DOHH2 (cell line): ENCODE results near the gene TMEM141.
"Not testable (repeated sequence)": the region's sequence is repeated elsewhere in the genome, so short reads cannot be mapped to it uniquely, and the experiment has no call there.

Source experiments
- H3F3A ChIP-seq: fragments of 200-600 bp; sonication (generic), shearing (Covaris generic); 2 replicates; pipeline ENCODE4 v1.6.0; 2016; ENCODE audit warnings: antibody characterized with exemption, mild to moderate bottlenecking; ENCODE audit not compliant: control insufficient read depth, insufficient read depth
- H3K27ac ChIP-seq: fragments of 200-600 bp; sonication (generic); 2 replicates; pipeline ENCODE4 v1.5.1; 2014; ENCODE audit warnings: low read depth, mild to moderate bottlenecking, low read length, moderate library complexity
- H3K27me3 ChIP-seq: fragments of 200-600 bp; sonication (generic); 2 replicates; pipeline ENCODE4 v1.6.1; 2014; ENCODE audit warnings: mild to moderate bottlenecking, low read length, mixed read lengths; ENCODE audit not compliant: control insufficient read depth
- H3K36me3 ChIP-seq: fragments of 200-600 bp; sonication (generic); 2 replicates; pipeline ENCODE4 v1.6.1; 2014; ENCODE audit warnings: mild to moderate bottlenecking, low read length, moderate library complexity, mixed read lengths; ENCODE audit not compliant: control insufficient read depth
- H3K4me1 ChIP-seq: fragments of 200-600 bp; sonication (generic); 2 replicates; pipeline ENCODE4 v1.6.1; 2014; ENCODE audit warnings: mild to moderate bottlenecking, low read length, mixed read lengths; ENCODE audit not compliant: control insufficient read depth
- H3K4me2 ChIP-seq: fragments of 200-600 bp; sonication (generic); 2 replicates; pipeline ENCODE4 v1.6.0; 2014; ENCODE audit warnings: mild to moderate bottlenecking, low read length, moderate library complexity
- H3K4me3 ChIP-seq: fragments of 200-600 bp; sonication (generic); 2 replicates; pipeline ENCODE4 v1.5.1; 2014; ENCODE audit warnings: mild to moderate bottlenecking, low read length, mixed read lengths
- H3K79me2 ChIP-seq: fragments of 200-600 bp; sonication (generic); 2 replicates; pipeline ENCODE4 v1.6.1; 2014; ENCODE audit warnings: mild to moderate bottlenecking, low read length, mixed read lengths; ENCODE audit not compliant: control insufficient read depth
- H3K9me2 ChIP-seq: fragments of 200-600 bp; sonication (generic); replicated peaks from 2 replicates; pipeline ENCODE4 v1.6.1; 2014; ENCODE audit warnings: mild to moderate bottlenecking, low read length, mixed read lengths; ENCODE audit not compliant: control insufficient read depth
- H3K9me3 ChIP-seq: fragments of 200-600 bp; sonication (generic); 2 replicates; pipeline ENCODE4 v1.6.1; 2014; ENCODE audit warnings: antibody characterized with exemption, low read length, mixed read lengths; ENCODE audit not compliant: control insufficient read depth, insufficient read depth
- H4K20me1 ChIP-seq: fragments of 200-600 bp; sonication (generic); 2 replicates; pipeline ENCODE4 v1.6.0; 2014; ENCODE audit warnings: low read depth, mild to moderate bottlenecking, antibody characterized with exemption, low read length, moderate library complexity; ENCODE audit not compliant: control insufficient read depth, insufficient read depth
- CTCF ChIP-seq: fragments of 200-600 bp; sonication (generic); IDR thresholded peaks from one replicate; pipeline ENCODE4 v1.5.1; 2014; ENCODE audit warnings: antibody characterized with exemption, mild to moderate bottlenecking, low read depth, low read length; ENCODE audit not compliant: poor library complexity, severe bottlenecking
- EZH2phosphoT487 ChIP-seq: fragments of 200-600 bp; sonication (generic); IDR thresholded peaks from 2 replicates; pipeline ENCODE4 v1.6.1; 2017; ENCODE audit warnings: borderline replicate concordance, mild to moderate bottlenecking, antibody characterized with exemption, low read length, moderate library complexity, mixed read lengths

Gene TMEM141

GRCh38 chr9:136835162-136835931 lies 44.2 kb downstream of the TMEM141 start:
- Histone ChIP-seq H3K4me1 (no peaks in the 10 kb centered on the region), H3K9me2 (no peaks in the 10 kb centered on the region), H3K4me3 (no peak overlapping the region), H3F3A (no peaks in the 10 kb centered on the region), H3K79me2 (no peaks in the 10 kb centered on the region), H3K27me3 (no peaks in the 10 kb centered on the region), H4K20me1 (no peaks in the 10 kb centered on the region), H3K4me2 (no peak overlapping the region), H3K9me3 (no peaks in the 10 kb centered on the region), H3K36me3 (peaks cover 45% of the 10 kb centered on the region), H3K27ac (no peak overlapping the region)
- TF ChIP-seq CTCF (no peak), EZH2phosphoT487 (no peak)

- Histone ChIP-seq H3K36me3 (peaks cover 40% of the 10 kb centered on the region), H3K4me2 (no peak overlapping the region), H3K27me3 (no peaks in the 10 kb centered on the region), H3F3A (no peaks in the 10 kb centered on the region), H3K9me3 (no peaks in the 10 kb centered on the region), H3K4me3 (no peak overlapping the region), H3K4me1 (no peaks in the 10 kb centered on the region; the same call in 1 of the 2 replicates), H3K9me2 (no peaks in the 10 kb centered on the region), H3K79me2 (no peaks in the 10 kb centered on the region), H4K20me1 (no peaks in the 10 kb centered on the region), H3K27ac (no peak overlapping the region)
- TF ChIP-seq CTCF, result no peak
- no peak for TF ChIP-seq EZH2phosphoT487
These were observed 45.1 kb downstream of the TMEM141 start for GRCh38 chr9:136835932-136836904.

GRCh38 chr9:136837146-136837855 lies 46.2 kb downstream of the TMEM141 start:
- TF ChIP-seq CTCF (no peak), EZH2phosphoT487 (no peak)
- Histone ChIP-seq H3K4me3 (no peak overlapping the region), H4K20me1 (peaks cover 5% of the 10 kb centered on the region; the same call in 1 of the 2 replicates), H3K27ac (no peak overlapping the region), H3K4me1 (peaks cover 9% of the 10 kb centered on the region), H3K79me2 (no peaks in the 10 kb centered on the region), H3K9me3 (no peaks in the 10 kb centered on the region), H3K36me3 (peaks cover 29% of the 10 kb centered on the region), H3K4me2 (no peak overlapping the region), H3F3A (no peaks in the 10 kb centered on the region; the same call in 1 of the 2 replicates), H3K9me2 (no peaks in the 10 kb centered on the region), H3K27me3 (no peaks in the 10 kb centered on the region)

DNA sequence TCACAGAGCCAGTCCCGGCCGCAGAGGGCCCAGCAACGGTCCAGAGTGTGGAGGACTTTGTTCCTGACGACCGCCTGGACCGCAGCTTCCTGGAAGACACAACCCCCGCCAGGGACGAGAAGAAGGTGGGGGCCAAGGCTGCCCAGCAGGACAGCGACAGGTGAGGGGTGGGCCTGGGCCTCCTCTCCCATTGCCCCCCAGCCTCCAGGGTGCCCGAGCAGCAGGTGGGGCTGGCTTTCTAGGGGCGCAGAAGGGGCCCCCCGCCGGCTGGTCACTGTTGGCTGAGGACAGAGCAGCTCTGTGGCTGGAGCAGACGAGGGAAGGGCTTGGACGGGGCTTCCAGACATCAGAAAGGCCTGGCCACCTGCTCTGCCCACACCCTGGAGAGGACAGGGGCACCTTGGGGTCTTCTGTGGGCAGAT lies 46.7 kb downstream of the TMEM141 start:
- H3K4me2 ChIP-seq, H3K27me3 ChIP-seq, H3K9me3 ChIP-seq, H3K4me3 ChIP-seq, H3K79me2 ChIP-seq, H3K27ac ChIP-seq, H3K9me2 ChIP-seq, H3F3A ChIP-seq, H4K20me1 ChIP-seq: not testable (repeated sequence)
- Histone ChIP-seq H3K4me1 (peaks cover 13% of the 10 kb centered on the region), H3K36me3 (peaks cover 24% of the 10 kb centered on the region)
